Activated naive CD4-positive, alpha-beta T cell treated with anti-CD3 and anti-CD28 coated beads, Interleukin-2, amount 10 ng/mL, durations not matched to agents 7 days and 5 days (primary cell): ENCODE measurements around the gene ASB10.

ENCODE experiments used
- CTCF ChIA-PET: fragments of 350-600 bp; sonication (Branson Sonifier 250); formaldehyde crosslinking; loops from one replicate; lab custom pipeline; 2021; ENCODE audit warnings: antibody characterized with exemption; lab: Charles Lee
- DNase-seq: peaks from one replicate; pipeline ENCODE4 v3.0.0-alpha.2; 2020
- H3K27ac Mint-ChIP-seq: one replicate; pipeline ENCODE4 v1.8.0; 2021; ENCODE audit warnings: mild to moderate bottlenecking, moderate library complexity, mixed read lengths
- H3K27me3 Mint-ChIP-seq: one replicate; pipeline ENCODE4 v1.8.0; 2021; ENCODE audit warnings: mild to moderate bottlenecking, mixed read lengths
- H3K36me3 Mint-ChIP-seq: one replicate; pipeline ENCODE4 v1.8.0; 2021; ENCODE audit warnings: mixed read lengths
- H3K4me1 Mint-ChIP-seq: one replicate; pipeline ENCODE4 v1.8.0; 2021; ENCODE audit warnings: mixed read lengths
- H3K4me3 Mint-ChIP-seq: one replicate; pipeline ENCODE4 v1.8.0; 2021; ENCODE audit warnings: mild to moderate bottlenecking, moderate library complexity, mixed read lengths
- H3K9me3 Mint-ChIP-seq: one replicate; pipeline ENCODE4 v1.8.0; 2021; ENCODE audit warnings: mixed read lengths

Gene ASB10

DNA sequence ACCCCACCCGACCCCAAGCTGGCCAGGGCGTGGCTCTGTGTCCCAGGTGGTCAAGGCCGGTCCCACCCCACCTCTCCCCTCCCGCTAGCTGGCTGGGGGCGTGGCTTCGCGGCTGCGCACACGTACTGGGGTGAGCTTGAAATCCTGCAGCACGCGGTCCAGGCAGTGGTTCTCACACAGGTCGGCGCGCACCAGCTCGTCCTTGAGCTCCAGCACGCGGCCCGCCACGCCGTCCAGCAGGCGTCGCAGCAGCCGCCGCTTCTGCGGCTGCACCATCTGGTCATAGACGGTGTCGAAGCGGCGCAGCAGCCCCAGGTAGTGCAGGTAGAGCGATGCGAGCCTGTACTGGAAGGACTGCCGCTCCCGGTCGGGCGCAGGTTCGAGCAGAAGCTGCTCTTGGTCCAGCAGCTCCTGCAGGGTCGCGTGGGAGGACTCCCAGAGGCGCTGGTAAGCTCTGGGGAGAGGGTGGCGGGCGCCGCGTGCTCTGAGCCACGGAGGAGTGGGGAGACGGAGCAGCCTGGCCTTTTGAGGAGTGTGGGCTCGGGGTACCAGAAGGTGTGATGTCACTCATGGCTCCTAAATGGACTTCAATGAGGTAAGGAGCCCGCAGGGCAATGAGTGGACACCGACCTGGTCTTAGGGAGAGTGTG is 17.5 kb upstream of the ASB10 start:
- H3K36me3 Mint-ChIP-seq, result no peaks in the 10 kb centered on the region
- CTCF ChIA-PET, result interaction anchor here (1.1 kb wide), 1 partner anchor 41 kb away, joined by 3 read pairs; no protein-coding TSS in a partner anchor
- H3K27ac Mint-ChIP-seq, result no peak overlapping the region
- no peak overlapping the region for H3K4me3 Mint-ChIP-seq
- no peaks in the 10 kb centered on the region for H3K9me3 Mint-ChIP-seq
- H3K4me1 Mint-ChIP-seq, result peaks cover 25% of the 10 kb centered on the region
- peaks cover 65% of the 10 kb centered on the region for H3K27me3 Mint-ChIP-seq
- no peak for DNase-seq

DNA sequence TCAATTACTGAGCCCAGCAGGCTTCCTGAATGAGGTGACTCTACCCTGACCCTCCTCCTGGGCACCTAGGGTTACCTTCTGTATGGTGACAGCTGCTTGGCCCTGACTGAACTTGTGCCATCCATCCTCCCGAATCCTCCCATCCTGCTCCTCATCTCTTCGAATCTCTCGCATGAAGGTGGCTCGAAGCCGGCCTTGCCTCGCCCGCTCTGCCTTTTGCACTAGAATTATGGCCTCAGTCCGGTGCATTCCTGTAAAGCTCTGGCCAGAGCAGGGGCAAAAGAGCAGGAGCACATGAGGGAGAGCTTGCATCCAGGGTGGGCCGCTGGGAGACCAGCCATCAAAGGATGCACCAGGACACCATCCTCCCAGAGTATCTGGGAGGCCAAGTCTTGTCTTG is 15.8 kb upstream of the ASB10 start:
- Mint-ChIP-seq H3K9me3 (no peaks in the 10 kb centered on the region), H3K27ac (no peak overlapping the region), H3K27me3 (peaks cover 62% of the 10 kb centered on the region), H3K36me3 (no peaks in the 10 kb centered on the region), H3K4me3 (no peak overlapping the region), H3K4me1 (peaks cover 19% of the 10 kb centered on the region)
- CTCF ChIA-PET, result interaction anchor here (1.3 kb wide), 1 partner anchor 14 kb away, joined by 3 read pairs; no protein-coding TSS in a partner anchor
- DNase-seq, result no peak

DNA sequence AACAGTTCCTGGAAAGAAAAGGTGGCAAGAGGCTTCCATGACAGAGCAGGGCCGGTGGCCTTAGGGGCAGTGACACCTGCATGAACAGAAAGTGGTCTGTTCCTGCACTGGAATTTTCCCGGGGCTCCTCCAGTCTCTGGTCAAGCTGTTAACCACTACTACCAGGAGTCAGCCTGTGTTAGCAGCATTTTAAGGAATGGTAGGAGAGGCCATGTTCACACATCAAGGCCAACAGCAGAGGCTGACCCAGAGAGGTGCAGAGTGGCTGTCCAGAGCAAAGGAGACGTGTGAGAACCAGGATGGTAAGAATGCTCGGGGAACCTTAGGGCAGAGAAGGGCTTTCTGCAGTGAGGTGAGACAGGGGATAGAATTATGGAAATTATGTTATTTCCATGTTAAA is 14.7 kb upstream of the ASB10 start:
- Mint-ChIP-seq H3K36me3 (no peaks in the 10 kb centered on the region), H3K27me3 (peaks cover 62% of the 10 kb centered on the region)

DNA sequence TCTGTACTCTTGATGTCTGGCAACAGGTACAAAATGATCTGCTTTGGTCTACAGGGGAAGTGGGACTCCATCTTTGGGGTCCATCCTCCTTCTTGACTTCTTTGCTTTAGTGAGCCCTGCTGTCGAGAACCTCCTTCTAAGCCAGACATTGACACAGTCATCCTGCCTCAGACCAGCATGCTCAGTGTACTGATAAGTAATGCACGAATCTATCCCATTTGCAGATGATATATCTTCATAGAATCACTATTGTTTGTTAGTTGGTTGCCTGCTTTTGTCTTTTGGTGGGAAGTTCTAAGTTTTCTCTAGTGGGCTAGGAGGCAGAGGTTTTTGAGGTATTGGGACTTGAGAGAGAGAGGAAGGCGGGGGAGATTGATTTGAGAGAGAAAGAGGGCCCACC is 14.3 kb upstream of the ASB10 start:
- CTCF ChIA-PET, result no interaction called here
- DNase-seq, result no peak

More for the DNA sequence above, 14.7 kb upstream of the ASB10 start:
- no peak for DNase-seq
- no peak overlapping the region for H3K4me3 Mint-ChIP-seq
- H3K9me3 Mint-ChIP-seq, result no peaks in the 10 kb centered on the region
- H3K4me1 Mint-ChIP-seq, result peaks cover 8% of the 10 kb centered on the region
- no peak overlapping the region for H3K27ac Mint-ChIP-seq
- CTCF ChIA-PET, result no interaction called here

DNA sequence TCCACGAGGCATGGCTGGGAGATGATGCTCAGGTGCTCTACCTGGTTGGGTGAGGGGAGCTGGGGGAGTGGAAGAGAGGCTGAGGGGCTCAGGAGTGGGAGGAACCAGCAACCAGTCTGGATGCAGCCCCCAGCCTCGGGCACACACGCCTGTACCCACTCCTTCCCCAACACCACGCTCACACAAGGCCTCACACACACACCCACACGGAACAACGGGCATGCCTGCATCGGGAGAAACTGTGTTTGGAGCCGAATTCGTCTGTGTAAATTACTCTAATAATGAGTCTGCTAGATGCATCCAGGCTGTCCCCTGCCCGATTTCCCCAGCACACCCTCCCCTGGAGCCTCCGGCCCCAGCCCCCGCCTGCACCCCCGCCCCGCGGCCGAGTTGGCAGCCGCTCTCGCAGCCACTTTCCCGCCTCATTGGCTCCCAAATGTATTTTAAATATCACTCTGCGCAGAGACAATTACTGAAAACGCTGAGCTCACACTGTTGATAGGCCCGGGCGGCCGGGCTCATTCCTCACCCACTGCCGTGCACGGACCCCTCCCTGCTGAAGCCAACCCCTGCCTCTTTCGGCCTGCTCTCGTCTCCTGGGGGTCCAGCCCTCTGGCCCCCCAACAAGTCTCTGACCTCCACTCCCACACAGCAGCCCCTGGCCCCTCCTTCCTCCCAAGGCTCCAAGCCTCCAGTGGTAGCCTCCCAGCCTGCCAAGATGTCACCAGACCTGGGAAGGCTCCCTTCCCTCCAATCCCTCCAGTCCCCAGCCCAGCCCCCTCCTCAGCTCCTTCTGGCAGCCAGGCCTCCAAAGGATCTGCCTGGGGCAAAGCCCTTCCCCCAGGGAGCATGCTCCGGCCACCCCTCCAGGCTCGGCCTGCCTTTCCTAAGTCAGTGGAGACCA is 12.1 kb upstream of the ASB10 start:
- Mint-ChIP-seq H3K27me3 (peaks cover 48% of the 10 kb centered on the region), H3K4me1 (peaks cover 3% of the 10 kb centered on the region), H3K4me3 (no peak overlapping the region), H3K9me3 (no peaks in the 10 kb centered on the region), H3K36me3 (no peaks in the 10 kb centered on the region), H3K27ac (no peak overlapping the region)
- CTCF ChIA-PET, result no interaction called here
- no peak for DNase-seq

More for the DNA sequence above, 14.3 kb upstream of the ASB10 start:
- Mint-ChIP-seq H3K4me1 (peaks cover 4% of the 10 kb centered on the region), H3K4me3 (no peak overlapping the region), H3K27me3 (peaks cover 62% of the 10 kb centered on the region), H3K9me3 (no peaks in the 10 kb centered on the region), H3K36me3 (no peaks in the 10 kb centered on the region), H3K27ac (no peak overlapping the region)

GRCh38 chr7:151197932-151198331 is 10.9 kb upstream of the ASB10 start:
- Mint-ChIP-seq H3K4me3 (no peak overlapping the region), H3K9me3 (no peaks in the 10 kb centered on the region), H3K36me3 (no peaks in the 10 kb centered on the region), H3K27me3 (peaks cover 47% of the 10 kb centered on the region), H3K27ac (no peak overlapping the region), H3K4me1 (peaks cover 7% of the 10 kb centered on the region)
- no peak for DNase-seq
- CTCF ChIA-PET, result no interaction called here

- no peak for DNase-seq
- H3K4me1 Mint-ChIP-seq, result peaks cover 7% of the 10 kb centered on the region
- no peak overlapping the region for H3K4me3 Mint-ChIP-seq
- H3K27ac Mint-ChIP-seq, result no peak overlapping the region
- peaks cover 30% of the 10 kb centered on the region for H3K27me3 Mint-ChIP-seq
- no peaks in the 10 kb centered on the region for H3K36me3 Mint-ChIP-seq
- CTCF ChIA-PET, result no interaction called here
- no peaks in the 10 kb centered on the region for H3K9me3 Mint-ChIP-seq
Measured at GRCh38 chr7:151195616-151196450, 8.8 kb upstream of the ASB10 start.

GRCh38 chr7:151194188-151194587 is 7.1 kb upstream of the ASB10 start:
- peak; percentile 41 for DNase-seq
- Mint-ChIP-seq H3K4me3 (no peak overlapping the region), H3K27ac (no peak overlapping the region), H3K9me3 (no peaks in the 10 kb centered on the region), H3K36me3 (no peaks in the 10 kb centered on the region), H3K4me1 (peaks cover 7% of the 10 kb centered on the region), H3K27me3 (peaks cover 31% of the 10 kb centered on the region)
- CTCF ChIA-PET, result no interaction called here

GRCh38 chr7:151193203-151193978 is 6.3 kb upstream of the ASB10 start:
- H3K27ac Mint-ChIP-seq, result no peak overlapping the region
- no peaks in the 10 kb centered on the region for H3K36me3 Mint-ChIP-seq
- peaks cover 7% of the 10 kb centered on the region for H3K4me1 Mint-ChIP-seq
- H3K27me3 Mint-ChIP-seq, result peaks cover 31% of the 10 kb centered on the region
- no peak for DNase-seq
- no peaks in the 10 kb centered on the region for H3K9me3 Mint-ChIP-seq
- H3K4me3 Mint-ChIP-seq, result no peak overlapping the region
- CTCF ChIA-PET, result no interaction called here

DNA sequence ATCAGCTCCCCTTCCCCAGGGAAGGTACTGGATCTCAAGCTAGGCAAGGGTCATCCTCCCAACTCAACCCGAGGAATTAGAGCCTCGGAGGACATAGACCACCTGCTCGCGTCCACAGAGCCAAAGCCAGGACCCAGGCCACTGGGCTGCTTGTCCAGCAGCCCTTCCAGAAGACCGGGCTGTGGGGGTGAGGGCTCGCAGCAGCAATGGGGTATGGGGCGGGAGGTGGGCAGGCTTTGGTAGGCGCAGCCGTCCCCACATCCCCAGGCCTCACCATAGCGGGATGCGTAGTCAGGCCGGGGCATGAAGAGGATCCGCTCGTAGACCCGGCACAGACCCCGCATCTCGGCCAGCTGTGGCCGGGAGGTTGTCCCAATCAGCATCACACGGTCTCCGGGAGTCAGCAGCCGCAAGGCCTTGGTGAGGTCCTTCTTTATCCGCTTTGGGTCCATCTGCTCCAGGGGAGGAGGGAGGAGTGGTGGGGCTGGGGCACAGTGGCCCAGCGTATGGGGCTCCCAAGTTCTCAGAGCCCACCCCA is 5.0 kb upstream of the ASB10 start:
- H3K36me3 Mint-ChIP-seq, result no peaks in the 10 kb centered on the region
- no peak for DNase-seq
- H3K4me3 Mint-ChIP-seq, result no peak overlapping the region
- CTCF ChIA-PET, result no interaction called here
- peaks cover 35% of the 10 kb centered on the region for H3K27me3 Mint-ChIP-seq
- no peaks in the 10 kb centered on the region for H3K9me3 Mint-ChIP-seq
- no peak overlapping the region for H3K27ac Mint-ChIP-seq
- peaks cover 7% of the 10 kb centered on the region for H3K4me1 Mint-ChIP-seq

GRCh38 chr7:151191544-151191943 is 4.5 kb upstream of the ASB10 start:
- Mint-ChIP-seq H3K9me3 (no peaks in the 10 kb centered on the region), H3K27me3 (peaks cover 35% of the 10 kb centered on the region), H3K36me3 (no peaks in the 10 kb centered on the region), H3K27ac (no peak overlapping the region), H3K4me1 (peaks cover 7% of the 10 kb centered on the region), H3K4me3 (no peak overlapping the region)
- no peak for DNase-seq
- CTCF ChIA-PET, result no interaction called here

- DNase-seq, result no peak
- Mint-ChIP-seq H3K4me1 (peaks cover 3% of the 10 kb centered on the region), H3K27me3 (peaks cover 30% of the 10 kb centered on the region), H3K4me3 (no peak overlapping the region), H3K27ac (no peak overlapping the region), H3K36me3 (no peaks in the 10 kb centered on the region), H3K9me3 (no peaks in the 10 kb centered on the region)
- CTCF ChIA-PET, result no interaction called here
Measured at GRCh38 chr7:151189038-151189437, 2.0 kb upstream of the ASB10 start.

DNA sequence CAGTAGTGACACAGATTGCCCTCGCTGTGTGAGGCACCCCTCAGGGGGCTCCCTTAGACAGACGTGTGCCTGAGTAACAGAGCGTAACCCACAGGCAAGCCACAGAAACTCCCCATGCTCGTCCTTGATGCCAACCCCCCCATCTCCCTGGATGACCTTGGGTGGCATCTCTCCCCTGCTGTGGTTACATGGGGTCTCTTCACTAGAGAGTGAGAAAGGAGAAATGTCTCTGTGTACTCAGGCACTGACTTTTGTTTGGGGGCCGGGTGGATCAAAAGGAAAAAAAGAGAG is 1.1 kb upstream of the ASB10 start:
- Mint-ChIP-seq H3K4me1 (no peaks in the 10 kb centered on the region), H3K27ac (no peak overlapping the region), H3K27me3 (peaks cover 23% of the 10 kb centered on the region), H3K36me3 (no peaks in the 10 kb centered on the region), H3K4me3 (no peak overlapping the region), H3K9me3 (no peaks in the 10 kb centered on the region)
- CTCF ChIA-PET, result no interaction called here
- no peak for DNase-seq
